Stomach (tissue), 9 donors: Measurements from ENCODE around the gene TUBGCP3. TPM values are rescaled to one million over a fixed set of nuclear protein-coding genes. Genes with fewer than 3 reads are reported as not detected.
"Not testable (repeated sequence)": the region's sequence is repeated elsewhere in the genome, so short reads cannot be mapped to it uniquely, and the experiment has no call there.

Experiments
- DNase-seq, 2 donors: peaks; one replicate each; pipeline versions ENCODE4 v3.0.0 to v3.0.0-alpha.2; 2013 to 2019
- H3K27ac ChIP-seq, 5 donors: fragments of 200-600 bp in 4 of 5; sonication (generic) in 4 of 5; one replicate each; pipeline ENCODE4 v1.5.1; 2013 to 2019; ENCODE audit warnings: mild to moderate bottlenecking in 1 of 5, moderate library complexity in 1 of 5
- H3K27me3 ChIP-seq, 3 donors: fragments of 200-600 bp; sonication (generic); one replicate each; pipeline ENCODE4 v1.5.1; 2017 to 2019; ENCODE audit warnings: mixed run types in 1 of 3
- H3K36me3 ChIP-seq, 4 donors: fragments of 200-600 bp; sonication (generic); 1 replicate in 3 of 4; 2 replicates in 1 of 4; pipeline ENCODE4 v1.5.1; 2016 to 2019
- H3K4me1 ChIP-seq, 4 donors: fragments of 200-600 bp; sonication (generic); one replicate each; pipeline ENCODE4 v1.5.1; 2016 to 2019
- H3K4me3 ChIP-seq, 4 donors: fragments of 200-600 bp; sonication (generic) in 3 of 4; one replicate each; pipeline ENCODE4 v1.5.1; 2016 to 2019; ENCODE audit warnings: mild to moderate bottlenecking in 1 of 4
- H3K9me3 ChIP-seq, 4 donors: fragments of 200-600 bp; sonication (generic); one replicate each; pipeline ENCODE4 v1.5.1; 2016 to 2019
- CTCF ChIP-seq, 7 experiments: fragments of 450-650 bp in 4 of 7; fragments of 200-600 bp in 3 of 7; sonication (generic) in 3 of 7; IDR thresholded peaks; one replicate each; pipeline ENCODE4 v1.5.1; 2016 to 2019; ENCODE audit warnings: antibody characterized with exemption in 7 of 7, control low read depth in 2 of 7, mild to moderate bottlenecking in 1 of 7
- EP300 ChIP-seq: sonication (generic); formaldehyde crosslinking; IDR thresholded peaks from one replicate; pipeline ENCODE4 v1.6.1; 2017; ENCODE audit warnings: antibody characterized with exemption
- POLR2A ChIP-seq, 4 donors: fragments of 450-650 bp; IDR thresholded peaks; one replicate each; pipeline ENCODE4 v1.6.1; 2016; ENCODE audit warnings: antibody characterized with exemption in 4 of 4, control low read depth in 2 of 4, mild to moderate bottlenecking in 1 of 4, moderate library complexity in 1 of 4
- POLR2AphosphoS5 ChIP-seq, 3 donors: sonication (generic); formaldehyde crosslinking; IDR thresholded peaks; one replicate each; pipeline ENCODE4 v1.6.1; 2016; ENCODE audit warnings: antibody characterized with exemption in 3 of 3
- WGBS, 5 donors: extraction: QIAGEN DNeasy Blood & Tissue Kit in 3 of 5; methylation state at CpG; one replicate each; pipeline versions ENCODE4 v1.1.5 to v1.1.7; 2013 to 2018; 5-methylcytosine and 5-hydroxymethylcytosine counted together
- intact Hi-C: fragments of 100-400 bp; cut with DNase I; formaldehyde crosslinking; loops from one replicate; pipeline ENCODE4 v1.15.1; 2023; ENCODE audit warnings: low total_unique reads
- polyA plus RNA-seq, 3 donors: library from polyadenylated mRNA; stranded (reverse); fragments of 200-250 nt; gene quantifications; one replicate each; pipeline ENCODE4 v1.2.3, GENCODE V29; 2013
- total RNA-seq, 5 donors: library from RNA; depleted of rRNA; stranded (reverse); fragments of >200 nt; gene quantifications; one replicate each; pipeline versions ENCODE4 v1.1.0 to v1.2.3, GENCODE V29; 2014 to 2016
- donor health status: healthy with polysubstance abuse.
- donor health status: Bipolar disorder and iron deficiency.
- donor health status: healthy.

TUBGCP3 gene
- total and polyA plus RNA-seq, 8 donors: 7.8 to 49.6 (median 15.2) TPM

- 79 to 91% (median 87%) methylated on average over 10 of the region's 10 CpGs for WGBS, 5 donors
- TF ChIP-seq CTCF (IDR thresholded peaks at IDR 0.05): no peak
- no peak for TF ChIP-seq EP300
- TF ChIP-seq POLR2AphosphoS5 (IDR thresholded peaks at IDR 0.05): no peak
- no peak for TF ChIP-seq POLR2A (IDR thresholded peaks at IDR 0.05)
Observed at GRCh38 chr13:112561478-112561877, 26.5 kb downstream of the TUBGCP3 start.

DNA sequence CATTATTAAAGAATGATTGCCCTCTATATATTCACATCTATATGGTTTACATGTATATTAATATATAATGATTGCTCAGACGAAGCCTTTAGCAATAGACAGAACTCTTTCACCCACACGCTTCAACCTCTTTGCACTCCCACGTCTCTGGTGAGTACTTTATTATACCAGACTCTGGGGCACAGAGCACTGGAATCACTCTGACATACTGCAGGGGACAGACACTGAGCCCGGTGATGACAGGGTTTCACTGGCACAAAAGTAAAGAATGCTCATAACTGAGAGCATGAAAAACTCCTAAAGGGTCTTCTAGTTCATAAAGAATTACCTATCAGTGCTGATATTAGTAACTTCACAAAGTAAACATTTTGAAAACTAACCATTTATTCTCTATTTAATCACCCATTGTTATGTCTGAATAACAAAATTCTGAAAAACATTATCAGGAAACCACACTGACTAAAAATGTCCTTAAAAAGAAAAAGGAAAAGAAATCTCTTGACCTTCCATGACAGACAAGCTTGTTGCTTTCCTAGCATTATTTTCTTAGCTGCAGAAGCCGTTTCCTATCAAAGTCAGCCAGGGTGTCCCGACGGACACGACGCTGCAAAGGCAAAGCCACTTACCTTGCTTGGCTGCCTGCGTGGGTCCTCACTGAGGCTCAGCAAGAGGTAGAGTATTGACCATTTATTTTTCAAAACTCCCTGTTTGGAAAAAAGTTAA lies 29.1 kb downstream of the TUBGCP3 start:
- no peak for DNase-seq
- no peak for TF ChIP-seq CTCF (IDR thresholded peaks at IDR 0.05)
- no peak for TF ChIP-seq POLR2AphosphoS5 (IDR thresholded peaks at IDR 0.05)
- no peak for TF ChIP-seq POLR2A (IDR thresholded peaks at IDR 0.05)
- no peak for TF ChIP-seq EP300
- intact Hi-C loops: no loop called here
- WGBS, 5 donors: 82 to 89% (median 85%) methylated on average over 10 of the region's 10 CpGs
- no peak overlapping the region for H3K27ac ChIP-seq
- no peaks in the 10 kb centered on the region for H3K27me3 ChIP-seq
- no peaks in the 10 kb centered on the region for H3K9me3 ChIP-seq
- H3K36me3 ChIP-seq: peaks cover 33 to 89% (median 78%) of the 10 kb centered on the region in 4 donors
- H3K4me3 ChIP-seq: no peak overlapping the region
- H3K4me1 ChIP-seq: peaks cover 0 to 17% (median 0%) of the 10 kb centered on the region in 4 donors

More at GRCh38 chr13:112561478-112561877, 26.5 kb downstream of the TUBGCP3 start:
- Histone ChIP-seq H3K27ac (no peak overlapping the region), H3K27me3 (no peaks in the 10 kb centered on the region), H3K4me1 (peaks cover 0 to 17% (median 2%) of the 10 kb centered on the region in 4 donors), H3K9me3 (no peaks in the 10 kb centered on the region), H3K36me3 (peaks cover 9 to 88% (median 73%) of the 10 kb centered on the region in 4 donors), H3K4me3 (no peak overlapping the region)
- DNase-seq: no peak
- intact Hi-C loops: no loop called here

- Histone ChIP-seq H3K27me3 (no peaks in the 10 kb centered on the region), H3K9me3 (no peaks in the 10 kb centered on the region), H3K36me3 (peaks cover 51 to 92% (median 85%) of the 10 kb centered on the region in 4 donors), H3K4me3 (no peak overlapping the region), H3K4me1 (peaks cover 0 to 8% (median 0%) of the 10 kb centered on the region in 4 donors), H3K27ac (no peak overlapping the region)
- no peak for TF ChIP-seq EP300
- 93 to 97% (median 94%) methylated on average over 5 of the region's 5 CpGs for WGBS, 5 donors
- DNase-seq: no peak
- intact Hi-C loops: no loop called here
Observed at GRCh38 chr13:112556600-112556999, 31.4 kb downstream of the TUBGCP3 start.

- no peak overlapping the region for H3K27ac ChIP-seq
- no peaks in the 10 kb centered on the region for H3K4me1 ChIP-seq
- no peak for DNase-seq
- intact Hi-C loops: no loop called here
- 86 to 96% (median 94%) methylated on average over 7 of the region's 7 CpGs for WGBS, 5 donors
- no peak for TF ChIP-seq POLR2AphosphoS5 (IDR thresholded peaks at IDR 0.05)
- TF ChIP-seq CTCF (IDR thresholded peaks at IDR 0.05): no peak
- TF ChIP-seq POLR2A (IDR thresholded peaks at IDR 0.05): no peak
- no peak for TF ChIP-seq EP300
- no peak overlapping the region for H3K4me3 ChIP-seq
- H3K36me3 ChIP-seq: peaks cover 59 to 100% (median 97%) of the 10 kb centered on the region in 4 donors
- no peaks in the 10 kb centered on the region for H3K9me3 ChIP-seq
- H3K27me3 ChIP-seq: no peaks in the 10 kb centered on the region
Observed at GRCh38 chr13:112554214-112554850, 33.6 kb downstream of the TUBGCP3 start.

GRCh38 chr13:112548975-112549374 lies 39.0 kb downstream of the TUBGCP3 start:
- H3K9me3 ChIP-seq, H3K27ac ChIP-seq, H3K27me3 ChIP-seq, H3K4me3 ChIP-seq, intact Hi-C loops, H3K4me1 ChIP-seq, DNase-seq: not testable (repeated sequence)
- WGBS, 5 donors: 98 to 100% (median 98%) methylated on average over 4 to 5 of the region's 5 CpGs
- H3K36me3 ChIP-seq: peaks cover 47 to 96% (median 92%) of the 10 kb centered on the region in 4 donors
